ENCODE data around the gene SPIRE2.

- TF ChIP-seq MZF1 (CRISPR knock-in tag; IDR thresholded peaks at IDR 0.05; ENCODE audit: borderline replicate concordance) (no peak), RBM22 (optimal IDR thresholded peaks at IDR 0.05; ENCODE audit: low read length) (no peak), JUNB (CRISPR knock-in tag; IDR thresholded peaks at IDR 0.05; ENCODE audit: borderline replicate concordance) (no peak), UBTF (CRISPR knock-in tag; IDR thresholded peaks at IDR 0.05) (no peak), HDAC6 (IDR thresholded peaks at IDR 0.05; ENCODE audit: low read depth, low read length) (no peak), ZNF414 (CRISPR knock-in tag; IDR thresholded peaks at IDR 0.05) (no peak), ZNF350 (CRISPR knock-in tag; IDR thresholded peaks at IDR 0.05; ENCODE audit: borderline replicate concordance, low read depth) (no peak)
Measured at GRCh38 chr16:89779231-89779908, 48.9 kb upstream of the SPIRE2 start.

Data from HepG2 (cell line).